Mesenchymal stem cell (in vitro differentiated cells and primary cell): ENCODE data around the gene GMNN.

Source experiments
- DNase-seq: peaks from one replicate; pipeline ENCODE4 v3.0.0-alpha.2; 2013
- H2AFZ ChIP-seq: one replicate; pipeline ENCODE4 v1.6.1; 2013; ENCODE audit warnings: low read depth, mild to moderate bottlenecking, control low read depth, inconsistent platforms, low read length, moderate library complexity
- H2AK5ac ChIP-seq: 2 replicates; pipeline ENCODE4 v1.6.1; 2013; ENCODE audit warnings: low read length, moderate library complexity, mild to moderate bottlenecking, inconsistent platforms; ENCODE audit not compliant: severe bottlenecking
- H2BK120ac ChIP-seq: one replicate; pipeline ENCODE4 v1.6.1; 2013; ENCODE audit warnings: low read depth, mild to moderate bottlenecking, inconsistent platforms, low read length, moderate library complexity
- H2BK12ac ChIP-seq, 2 experiments: one replicate each; pipeline ENCODE4 v1.6.1; 2013; ENCODE audit warnings: inconsistent platforms in 2 of 2, low read length in 2 of 2, mild to moderate bottlenecking in 2 of 2, moderate library complexity in 2 of 2, control low read depth in 1 of 2
- H2BK15ac ChIP-seq: one replicate; pipeline ENCODE4 v1.6.1; 2013; ENCODE audit warnings: mild to moderate bottlenecking, low read depth, inconsistent platforms; ENCODE audit not compliant: poor library complexity, severe bottlenecking
- H2BK5ac ChIP-seq: 2 replicates; pipeline ENCODE4 v1.6.1; 2013; ENCODE audit warnings: low read depth, mild to moderate bottlenecking, low read length, control low read depth, inconsistent platforms; ENCODE audit not compliant: poor library complexity, severe bottlenecking
- H3K14ac ChIP-seq, 2 experiments: one replicate each; pipeline ENCODE4 v1.6.1; 2013; ENCODE audit warnings: inconsistent platforms in 2 of 2, low read length in 2 of 2, control low read depth in 1 of 2, mild to moderate bottlenecking in 1 of 2, moderate library complexity in 1 of 2
- H3K18ac ChIP-seq, 2 experiments: one replicate each; pipeline ENCODE4 v1.6.1; 2013; ENCODE audit warnings: inconsistent platforms in 2 of 2, low read length in 2 of 2, control low read depth in 1 of 2, low read depth in 1 of 2, mild to moderate bottlenecking in 1 of 2
- H3K23ac ChIP-seq, 2 experiments: one replicate each; pipeline ENCODE4 v1.6.1; 2013; ENCODE audit warnings: inconsistent platforms in 2 of 2, low read length in 2 of 2, mild to moderate bottlenecking in 2 of 2, moderate library complexity in 2 of 2, control low read depth in 1 of 2
- H3K27ac ChIP-seq: 2 replicates; pipeline ENCODE4 v1.5.1; 2013; ENCODE audit warnings: mild to moderate bottlenecking, moderate library complexity, low read length, control low read depth, inconsistent platforms; ENCODE audit not compliant: poor library complexity, severe bottlenecking
- H3K27me3 ChIP-seq, 2 experiments: 2 replicates each; pipeline versions ENCODE4 v1.6.1 to v1.7.0; 2013; ENCODE audit warnings: low read length in 2 of 2, mild to moderate bottlenecking in 2 of 2, moderate library complexity in 2 of 2, control low read depth in 1 of 2, inconsistent platforms in 1 of 2; ENCODE audit not compliant: control insufficient read depth in 1 of 2, insufficient read depth in 1 of 2
- H3K36me3 ChIP-seq, 2 experiments: 2 replicates each; pipeline versions ENCODE4 v1.6.1 to v1.7.0; 2013; ENCODE audit warnings: low read length in 2 of 2, control low read depth in 1 of 2, inconsistent platforms in 1 of 2, low read depth in 1 of 2, mild to moderate bottlenecking in 1 of 2; ENCODE audit not compliant: insufficient read depth in 2 of 2, control insufficient read depth in 1 of 2
- H3K4ac ChIP-seq, 2 experiments: one replicate each; pipeline ENCODE4 v1.6.1; 2013; ENCODE audit warnings: inconsistent platforms in 2 of 2, low read length in 2 of 2, mild to moderate bottlenecking in 2 of 2, moderate library complexity in 2 of 2, control low read depth in 1 of 2, low read depth in 1 of 2
- H3K4me1 ChIP-seq: 2 replicates; pipeline ENCODE4 v1.6.1; 2013; ENCODE audit warnings: low read depth, low read length, control low read depth; ENCODE audit not compliant: control insufficient read depth, insufficient read depth
- H3K4me2 ChIP-seq: 2 replicates; pipeline ENCODE4 v1.6.1; 2013; ENCODE audit warnings: low read length, mild to moderate bottlenecking, inconsistent platforms; ENCODE audit not compliant: poor library complexity, severe bottlenecking
- H3K4me3 ChIP-seq, 2 experiments: 2 replicates each; pipeline versions ENCODE4 v1.5.1 to v1.7.0; 2013; ENCODE audit warnings: low read length in 2 of 2, mild to moderate bottlenecking in 2 of 2, control low read depth in 1 of 2, low read depth in 1 of 2; ENCODE audit not compliant: insufficient read depth in 1 of 2
- H3K79me1 ChIP-seq: replicated peaks from 2 replicates; pipeline ENCODE4 v1.6.1; 2013; ENCODE audit warnings: mild to moderate bottlenecking, control low read depth, low read length, inconsistent platforms; ENCODE audit not compliant: poor library complexity, severe bottlenecking
- H3K9ac ChIP-seq: 2 replicates; pipeline ENCODE4 v1.7.0; 2013; ENCODE audit warnings: mild to moderate bottlenecking, low read length, moderate library complexity
- H3K9me3 ChIP-seq: 2 replicates; pipeline ENCODE4 v1.7.0; 2013; ENCODE audit warnings: mild to moderate bottlenecking, low read length; ENCODE audit not compliant: control insufficient read depth
- H4K8ac ChIP-seq: one replicate; pipeline ENCODE4 v1.6.1; 2013; ENCODE audit warnings: inconsistent platforms, mild to moderate bottlenecking, low read length, moderate library complexity
- H4K91ac ChIP-seq: one replicate; pipeline ENCODE4 v1.6.1; 2013; ENCODE audit warnings: mild to moderate bottlenecking, low read length, inconsistent platforms
- WGBS: methylation state at CpG from one replicate; pipeline ENCODE4 v1.1.7; 2013; ENCODE audit warnings: mixed read lengths; 5-methylcytosine and 5-hydroxymethylcytosine counted together

The GMNN gene

GRCh38 chr6:24743265-24743943 lies 31.3 kb upstream of the GMNN start:
- Histone ChIP-seq H3K18ac (peak overlapping the region; percentile 28 to 91), H3K36me3 (no peaks in the 10 kb centered on the region), H2AK5ac (no peak overlapping the region), H3K4me1 (no peaks in the 10 kb centered on the region), H3K9me3 (no peaks in the 10 kb centered on the region), H3K23ac (no peak overlapping the region), H3K79me1 (no peaks in the 10 kb centered on the region), H3K4me3 (peak overlapping the region in 1 of 2 experiments; percentile 65), H3K9ac (peak overlapping the region; percentile 89), H3K27me3 (no peaks in the 10 kb centered on the region), H3K14ac (no peak overlapping the region), H4K91ac (no peak overlapping the region), H2AFZ (peak overlapping the region; percentile 10), H2BK15ac (no peak overlapping the region), H3K4me2 (peak overlapping the region; percentile 11), H3K27ac (peak overlapping the region; percentile 95), H4K8ac (peak overlapping the region; percentile 94), H2BK5ac (no peak overlapping the region), H2BK12ac (no peak overlapping the region), H3K4ac (peak overlapping the region in 1 of 2 experiments; percentile 50), H2BK120ac (peak overlapping the region; percentile 71)
- WGBS = 0% methylated on average over 1 of the region's 2 CpGs
- DNase-seq = peak; percentile 96

GRCh38 chr6:24743944-24744335 lies 30.8 kb upstream of the GMNN start:
- no peak for DNase-seq
- no peak overlapping the region for H3K23ac ChIP-seq
- no peak overlapping the region for H2BK12ac ChIP-seq
- no peak overlapping the region for H3K14ac ChIP-seq
- no peak overlapping the region for H2AFZ ChIP-seq
- H3K27ac ChIP-seq = no peak overlapping the region
- no peak overlapping the region for H2BK5ac ChIP-seq
- H3K4me1 ChIP-seq = no peaks in the 10 kb centered on the region
- H4K8ac ChIP-seq = no peak overlapping the region
- no peaks in the 10 kb centered on the region for H3K36me3 ChIP-seq
- H3K79me1 ChIP-seq = no peaks in the 10 kb centered on the region
- WGBS = no CpG with 5 or more reads among the region's 3 CpGs
- no peak overlapping the region for H2BK15ac ChIP-seq
- H3K9ac ChIP-seq = peak overlapping the region; percentile 89
- no peak overlapping the region for H2AK5ac ChIP-seq
- H3K4ac ChIP-seq = no peak overlapping the region
- no peak overlapping the region for H4K91ac ChIP-seq
- H3K4me3 ChIP-seq = no peak overlapping the region
- H3K4me2 ChIP-seq = no peak overlapping the region
- no peaks in the 10 kb centered on the region for H3K27me3 ChIP-seq
- no peaks in the 10 kb centered on the region for H3K9me3 ChIP-seq
- H2BK120ac ChIP-seq = no peak overlapping the region
- H3K18ac ChIP-seq = no peak overlapping the region

- Histone ChIP-seq H2BK12ac (no peak overlapping the region), H3K18ac (no peak overlapping the region), H3K4me3 (no peak overlapping the region), H3K27me3 (no peaks in the 10 kb centered on the region), H3K27ac (no peak overlapping the region), H3K23ac (no peak overlapping the region), H2BK120ac (no peak overlapping the region), H4K8ac (no peak overlapping the region), H3K4me2 (no peak overlapping the region), H2BK5ac (no peak overlapping the region), H2AK5ac (no peak overlapping the region), H3K36me3 (no peaks in the 10 kb centered on the region), H3K9ac (no peak overlapping the region), H2BK15ac (no peak overlapping the region), H4K91ac (no peak overlapping the region), H2AFZ (no peak overlapping the region), H3K4ac (no peak overlapping the region), H3K14ac (no peak overlapping the region), H3K79me1 (no peaks in the 10 kb centered on the region), H3K4me1 (no peaks in the 10 kb centered on the region), H3K9me3 (no peaks in the 10 kb centered on the region)
- 95% methylated on average over 5 of the region's 5 CpGs for WGBS
- DNase-seq = no peak
These were observed 29.8 kb upstream of the GMNN start for GRCh38 chr6:24744911-24745310.

GRCh38 chr6:24749297-24749696 lies 25.4 kb upstream of the GMNN start:
- Histone ChIP-seq H3K4ac (no peak overlapping the region), H3K79me1 (no peaks in the 10 kb centered on the region), H2BK5ac (no peak overlapping the region), H3K4me2 (no peak overlapping the region), H4K8ac (no peak overlapping the region), H3K23ac (peak overlapping the region in 1 of 2 experiments; percentile 60), H2BK12ac (no peak overlapping the region), H3K9ac (no peak overlapping the region), H3K4me1 (no peaks in the 10 kb centered on the region), H2AK5ac (no peak overlapping the region), H2BK120ac (no peak overlapping the region), H4K91ac (no peak overlapping the region), H3K14ac (no peak overlapping the region), H3K18ac (no peak overlapping the region), H3K9me3 (no peaks in the 10 kb centered on the region), H3K27ac (no peak overlapping the region), H2BK15ac (no peak overlapping the region), H3K4me3 (no peak overlapping the region), H2AFZ (no peak overlapping the region), H3K36me3 (no peaks in the 10 kb centered on the region), H3K27me3 (no peaks in the 10 kb centered on the region)
- no peak for DNase-seq
- WGBS = 98% methylated on average over 3 of the region's 3 CpGs
